Activated naive CD4-positive, alpha-beta T cell treated with anti-CD3 and anti-CD28 coated beads, Interleukin-2, amount 50 U/mL, for 72 hours (primary cell): ENCODE measurements around the gene PARVA. TPM values are rescaled to one million over a fixed set of nuclear protein-coding genes. Genes with fewer than 3 reads are reported as not detected.
A peak's percentile ranks its signal among the peaks of the same experiment; 100 is the strongest.

Experiments
- ATAC-seq, 2 donors: fragments of 150-1000 bp; cut with Tn5 transposase; 2 replicates each; pipeline ENCODE4 v1.10.0; 2021; ENCODE audit warnings: mild to moderate bottlenecking in 2 of 2, moderate library complexity in 2 of 2
- DNase-seq, 2 donors: peaks; one replicate each; pipeline ENCODE4 v3.0.0; 2021 to 2022; ENCODE audit warnings: low spot score in 2 of 2
- H3K27ac Mint-ChIP-seq, 2 donors: one replicate each; pipeline ENCODE4 v1.8.0; 2022; ENCODE audit warnings: mild to moderate bottlenecking in 2 of 2, mixed read lengths in 2 of 2
- H3K36me3 Mint-ChIP-seq, 2 donors: one replicate each; pipeline ENCODE4 v1.8.0; 2022; ENCODE audit warnings: mixed read lengths in 2 of 2
- H3K9me3 Mint-ChIP-seq, 2 donors: one replicate each; pipeline ENCODE4 v1.8.0; 2022; ENCODE audit warnings: mixed read lengths in 2 of 2
- total RNA-seq, 2 donors: library from RNA; stranded (reverse); gene quantifications; one replicate each; pipeline ENCODE4 v1.2.3, GENCODE V29; 2022

The PARVA gene
- total RNA-seq, 2 donors from 2014 or later: 0.20 TPM; not detected in 1

GRCh38 chr11:12390687-12391110, 13.3 kb downstream of the PARVA start:
- ATAC-seq: no peak
- Mint-ChIP-seq H3K9me3 (peaks cover 0 to 3% of the 10 kb centered on the region in 2 donors), H3K36me3 (peaks cover 0 to 4% of the 10 kb centered on the region in 2 donors), H3K27ac (no peak overlapping the region)
- DNase-seq: no peak

DNA sequence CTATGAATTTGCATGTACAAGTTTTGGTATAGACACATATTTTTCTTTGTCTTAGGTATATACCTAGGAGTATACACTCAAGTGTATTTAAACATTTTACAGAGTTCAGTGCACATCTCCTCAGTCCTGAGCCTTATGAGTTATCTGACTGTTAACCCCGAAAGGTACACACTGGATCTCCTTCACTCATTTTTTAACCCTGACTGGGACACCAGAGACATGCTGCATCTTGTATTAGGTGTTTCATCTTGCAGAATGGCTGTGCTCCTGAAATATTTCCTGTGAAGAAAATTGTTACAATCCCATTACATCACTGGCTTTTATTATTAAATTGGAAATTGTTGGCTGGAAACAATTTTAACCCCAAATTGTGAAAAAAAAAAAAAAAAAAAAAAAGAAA, 15.3 kb downstream of the PARVA start:
- Mint-ChIP-seq H3K36me3 (peaks cover 0 to 4% of the 10 kb centered on the region in 2 donors), H3K27ac (no peak overlapping the region), H3K9me3 (peaks cover 0 to 3% of the 10 kb centered on the region in 2 donors)
- DNase-seq: no peak
- no peak for ATAC-seq

DNA sequence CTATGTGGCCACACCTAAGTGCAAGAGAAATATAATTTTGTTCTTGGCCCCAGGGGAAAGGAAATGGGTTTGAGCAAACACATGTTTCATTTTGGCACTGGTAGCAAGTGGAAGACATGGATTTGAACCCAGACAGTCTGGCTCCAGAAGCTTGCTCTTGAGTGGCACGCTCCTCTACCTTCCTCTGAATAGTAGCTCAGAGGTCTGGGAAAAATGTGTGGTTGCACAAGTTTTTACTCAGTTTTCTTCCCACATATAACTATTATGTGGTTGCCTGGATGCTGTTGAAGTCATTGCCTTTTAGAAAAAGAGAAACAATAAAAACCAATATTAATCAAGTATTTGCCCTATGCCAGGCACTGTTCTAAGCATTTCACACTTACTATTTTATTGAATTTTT, 16.3 kb downstream of the PARVA start:
- DNase-seq (no peak), ATAC-seq (no peak)
- H3K9me3 Mint-ChIP-seq: peaks cover 0 to 3% of the 10 kb centered on the region in 2 donors

GRCh38 chr11:12394601-12395000, 17.2 kb downstream of the PARVA start:
- Mint-ChIP-seq H3K27ac (no peak overlapping the region), H3K36me3 (peaks cover 0 to 4% of the 10 kb centered on the region in 2 donors), H3K9me3 (peaks cover 0 to 3% of the 10 kb centered on the region in 2 donors)
- ATAC-seq: no peak
- no peak for DNase-seq

More for the DNA sequence above, 16.3 kb downstream of the PARVA start:
- H3K36me3 Mint-ChIP-seq: peaks cover 0 to 4% of the 10 kb centered on the region in 2 donors
- no peak overlapping the region for H3K27ac Mint-ChIP-seq

DNA sequence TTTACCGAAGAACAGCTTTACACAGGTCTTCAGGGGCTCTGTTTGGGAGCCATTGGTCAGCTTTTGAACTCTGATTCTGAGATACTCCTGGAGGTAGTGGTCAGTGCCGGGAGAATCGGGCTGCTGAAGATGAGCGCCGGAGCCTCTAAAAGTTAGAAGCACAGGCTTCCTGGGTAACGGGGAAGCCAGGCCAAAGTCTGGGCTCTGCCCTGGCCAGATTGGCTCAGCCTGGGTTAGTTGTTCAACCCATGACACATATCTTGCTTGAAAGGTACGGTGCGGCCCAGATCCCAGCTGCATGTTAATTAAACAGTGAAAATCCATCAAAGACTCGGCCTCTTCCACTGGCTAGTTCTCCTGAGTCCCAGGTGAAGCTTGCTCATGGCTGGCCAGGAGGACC, 18.0 kb downstream of the PARVA start:
- Mint-ChIP-seq H3K36me3 (peaks cover 0 to 4% of the 10 kb centered on the region in 2 donors), H3K9me3 (peaks cover 0 to 3% of the 10 kb centered on the region in 2 donors), H3K27ac (no peak overlapping the region)
- ATAC-seq (no peak), DNase-seq (no peak)

DNA sequence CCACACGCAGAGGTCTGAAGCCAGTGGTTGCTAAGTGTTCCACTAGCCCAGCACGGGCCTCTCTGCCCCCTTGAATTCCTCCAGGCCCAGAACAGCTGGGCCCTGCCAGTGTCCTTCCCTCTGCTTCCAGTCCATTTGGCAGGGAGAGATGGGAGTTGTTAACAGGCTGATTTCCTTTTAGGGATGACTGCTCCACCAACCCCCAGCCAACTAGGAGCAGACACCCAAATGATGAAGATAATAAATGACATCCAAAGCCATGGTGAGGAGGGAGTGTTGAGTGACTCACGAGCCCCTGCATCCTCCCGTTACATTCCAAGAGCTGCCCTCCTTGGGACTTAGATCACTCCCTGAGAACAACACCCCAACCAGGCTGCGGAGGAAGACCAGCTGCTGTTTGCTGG, 20.6 kb downstream of the PARVA start:
- peaks cover 0 to 3% of the 10 kb centered on the region in 2 donors for H3K9me3 Mint-ChIP-seq

GRCh38 chr11:12399355-12399754, 22.0 kb downstream of the PARVA start:
- DNase-seq (no peak), ATAC-seq (no peak)
- Mint-ChIP-seq H3K27ac (no peak overlapping the region), H3K9me3 (no peaks in the 10 kb centered on the region), H3K36me3 (no peaks in the 10 kb centered on the region)

More for the DNA sequence above, 20.6 kb downstream of the PARVA start:
- Mint-ChIP-seq H3K36me3 (peaks cover 0 to 4% of the 10 kb centered on the region in 2 donors), H3K27ac (no peak overlapping the region)
- DNase-seq (no peak), ATAC-seq (no peak)

- Mint-ChIP-seq H3K36me3 (no peaks in the 10 kb centered on the region), H3K9me3 (no peaks in the 10 kb centered on the region), H3K27ac (no peak overlapping the region)
- no peak for DNase-seq
- no peak for ATAC-seq
Observed at GRCh38 chr11:12402025-12402424, 24.7 kb downstream of the PARVA start.

GRCh38 chr11:12402691-12403120, 25.3 kb downstream of the PARVA start:
- DNase-seq (no peak), ATAC-seq (no peak)
- no peak overlapping the region for H3K27ac Mint-ChIP-seq
- no peaks in the 10 kb centered on the region for H3K36me3 Mint-ChIP-seq
- H3K9me3 Mint-ChIP-seq: no peaks in the 10 kb centered on the region

DNA sequence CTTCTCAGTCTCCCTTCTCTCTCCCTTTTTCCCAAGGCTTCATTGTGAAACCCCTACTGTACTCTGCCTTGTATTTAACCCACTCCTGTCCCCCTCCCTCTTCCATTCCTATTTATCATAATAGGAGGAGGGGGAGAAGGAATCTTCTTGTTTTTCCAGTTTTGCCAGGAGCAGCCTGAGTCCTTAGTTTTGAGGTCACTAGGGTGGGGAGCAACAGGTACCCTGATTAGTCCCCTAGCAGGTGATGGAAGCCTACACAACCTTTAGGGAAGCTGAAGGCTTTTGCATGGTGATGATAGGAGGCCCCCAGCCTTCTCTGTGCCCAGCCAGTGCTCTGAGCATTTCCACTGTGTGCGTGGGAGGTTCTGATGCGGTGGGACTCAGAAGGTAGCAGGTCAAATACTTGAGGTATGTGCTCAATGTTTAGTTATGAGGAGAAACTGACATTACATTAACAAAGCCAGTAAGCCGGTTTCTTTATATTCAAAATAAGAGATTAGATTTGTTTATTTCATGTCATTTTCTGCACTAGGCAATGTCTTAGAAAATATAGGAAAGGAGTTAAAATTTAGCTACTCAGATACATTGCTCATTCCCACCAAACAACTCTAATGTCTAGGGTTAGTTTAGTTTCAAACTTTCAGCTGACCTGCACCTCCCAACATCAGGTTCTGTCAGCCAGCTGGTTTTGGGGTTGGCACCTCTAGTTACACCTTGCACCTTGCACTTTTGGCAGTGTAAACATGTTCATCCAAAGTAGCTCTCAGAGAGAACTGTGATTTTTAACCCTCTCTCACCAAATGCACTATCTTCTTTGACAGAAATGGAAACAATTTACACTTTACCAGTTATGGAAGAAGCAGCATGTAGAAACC, 26.0 kb downstream of the PARVA start:
- no peak overlapping the region for H3K27ac Mint-ChIP-seq
- DNase-seq (no peak), ATAC-seq (no peak)
- no peaks in the 10 kb centered on the region for H3K9me3 Mint-ChIP-seq
- H3K36me3 Mint-ChIP-seq: no peaks in the 10 kb centered on the region

DNA sequence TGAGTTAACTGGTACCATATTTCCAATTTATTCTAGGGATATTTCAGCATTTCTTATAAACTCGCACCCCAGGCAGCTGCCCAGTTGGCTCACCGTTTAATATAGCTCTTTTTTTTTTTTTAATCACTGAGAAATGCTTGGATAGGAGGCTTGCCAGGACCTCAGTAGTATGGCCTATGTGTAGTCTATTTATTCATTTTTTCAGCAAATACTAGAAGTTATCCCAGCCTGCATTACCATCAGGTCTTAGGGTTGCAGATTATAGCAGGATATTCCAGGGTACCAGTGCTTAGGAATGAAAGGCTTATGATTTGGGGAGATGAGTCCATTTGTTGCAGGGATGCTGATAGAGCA, 26.6 kb downstream of the PARVA start:
- no peak for DNase-seq
- Mint-ChIP-seq H3K9me3 (no peaks in the 10 kb centered on the region), H3K27ac (no peak overlapping the region), H3K36me3 (no peaks in the 10 kb centered on the region)
- no peak for ATAC-seq

- no peaks in the 10 kb centered on the region for H3K9me3 Mint-ChIP-seq
- ATAC-seq (no peak), DNase-seq (no peak)
- no peak overlapping the region for H3K27ac Mint-ChIP-seq
- no peaks in the 10 kb centered on the region for H3K36me3 Mint-ChIP-seq
Observed at GRCh38 chr11:12404436-12404835, 27.1 kb downstream of the PARVA start.

DNA sequence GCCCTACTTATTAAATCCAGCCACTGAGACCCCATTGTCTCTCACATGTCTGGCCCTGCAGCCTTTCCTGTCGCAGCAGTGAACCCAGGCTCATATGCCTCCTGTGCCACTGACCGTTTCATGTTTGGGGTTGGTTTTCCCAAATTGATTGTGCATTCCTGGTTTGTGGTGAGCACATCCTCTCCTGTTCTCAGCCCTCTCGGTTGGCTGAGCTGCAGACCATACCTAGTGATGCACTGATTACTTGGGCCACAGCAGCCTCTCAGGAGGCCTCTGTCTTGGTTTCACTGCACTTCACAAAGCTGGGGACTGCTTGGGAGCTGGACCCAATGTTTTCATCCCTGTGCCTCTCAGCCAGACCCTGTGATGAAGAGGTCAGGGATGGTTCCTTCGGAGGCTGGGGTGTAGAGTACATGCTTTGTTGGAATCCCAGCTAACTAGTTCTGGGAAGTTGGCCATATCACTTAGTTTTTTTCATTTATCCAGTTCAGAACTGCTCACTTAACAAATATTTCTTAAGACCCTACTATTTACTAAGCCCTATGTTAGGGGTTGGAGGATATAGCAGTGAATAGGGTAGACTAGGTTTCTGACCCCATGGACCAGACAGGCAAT, 30.9 kb downstream of the PARVA start:
- no peak for ATAC-seq
- peak overlapping the region in 1 of 2 donors; percentile 60 for H3K27ac Mint-ChIP-seq
- no peaks in the 10 kb centered on the region for H3K9me3 Mint-ChIP-seq
- H3K36me3 Mint-ChIP-seq: no peaks in the 10 kb centered on the region
- no peak for DNase-seq

DNA sequence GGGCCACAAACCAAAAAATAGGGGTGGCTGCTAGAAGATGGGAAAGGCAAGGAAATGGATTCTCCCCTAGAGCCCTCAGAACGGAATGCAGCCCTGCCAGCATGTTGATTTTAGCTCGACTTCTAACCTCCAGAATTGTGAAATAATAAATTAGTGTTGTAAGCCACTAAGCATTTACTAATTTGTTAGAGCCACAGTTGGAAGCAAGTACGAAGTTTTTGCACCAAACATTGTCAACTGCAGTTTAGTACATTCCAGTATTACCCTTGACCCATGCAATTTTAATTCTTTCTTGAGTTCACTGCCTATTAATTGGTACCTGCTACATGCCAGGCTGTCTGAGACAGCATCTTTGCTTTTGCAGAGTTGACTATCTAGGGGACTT, 32.2 kb downstream of the PARVA start:
- Mint-ChIP-seq H3K9me3 (no peaks in the 10 kb centered on the region), H3K27ac (no peak overlapping the region), H3K36me3 (no peaks in the 10 kb centered on the region)
- ATAC-seq: no peak
- no peak for DNase-seq

- DNase-seq (no peak), ATAC-seq (no peak)
- Mint-ChIP-seq H3K36me3 (no peaks in the 10 kb centered on the region), H3K9me3 (no peaks in the 10 kb centered on the region), H3K27ac (no peak overlapping the region)
Observed at GRCh38 chr11:12410006-12410728, 32.8 kb downstream of the PARVA start.

GRCh38 chr11:12411393-12411792, 34.0 kb downstream of the PARVA start:
- Mint-ChIP-seq H3K9me3 (no peaks in the 10 kb centered on the region), H3K36me3 (no peaks in the 10 kb centered on the region), H3K27ac (no peak overlapping the region)
- DNase-seq: no peak
- no peak for ATAC-seq
